Hippocampal formation (tissue), 2 donors: ENCODE results near the gene RBMS2.

Experiments used
- DNase-seq, 2 donors: peaks; one replicate each; lab custom pipeline; 2025; lab: John Stamatoyannopoulos, UW

RBMS2 gene

DNA sequence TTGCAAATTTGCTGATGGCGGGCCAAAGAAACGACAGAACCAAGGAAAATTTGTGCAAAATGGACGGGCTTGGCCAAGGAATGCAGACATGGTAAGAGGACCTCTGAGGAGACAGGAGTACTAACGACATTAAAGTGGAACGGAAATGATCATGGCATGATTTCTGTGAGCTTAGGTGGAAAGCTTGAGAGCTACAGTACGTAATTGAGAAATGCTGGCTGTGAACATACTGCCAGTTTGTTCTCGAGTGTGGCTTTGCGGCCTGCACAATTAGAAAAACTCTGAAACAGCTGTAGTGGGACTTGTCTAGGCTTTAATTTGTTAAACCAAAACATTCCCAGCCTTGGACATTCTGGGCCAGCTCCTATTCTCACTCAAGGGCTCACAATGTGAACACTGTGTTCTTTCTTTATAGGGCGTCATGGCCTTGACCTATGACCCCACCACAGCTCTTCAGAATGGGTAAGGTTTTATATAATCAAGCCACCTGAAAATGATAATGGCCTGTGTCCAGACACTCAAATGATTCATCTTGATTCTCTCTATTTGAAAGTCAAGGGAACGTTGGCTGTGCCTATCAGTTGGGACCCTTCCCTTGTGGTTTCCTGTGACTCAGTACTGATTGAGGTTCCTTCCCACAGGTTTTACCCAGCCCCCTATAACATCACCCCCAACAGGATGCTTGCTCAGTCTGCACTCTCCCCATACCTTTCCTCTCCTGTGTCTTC is 60.0 kb downstream of the RBMS2 start:
- DNase-seq: no peak

DNA sequence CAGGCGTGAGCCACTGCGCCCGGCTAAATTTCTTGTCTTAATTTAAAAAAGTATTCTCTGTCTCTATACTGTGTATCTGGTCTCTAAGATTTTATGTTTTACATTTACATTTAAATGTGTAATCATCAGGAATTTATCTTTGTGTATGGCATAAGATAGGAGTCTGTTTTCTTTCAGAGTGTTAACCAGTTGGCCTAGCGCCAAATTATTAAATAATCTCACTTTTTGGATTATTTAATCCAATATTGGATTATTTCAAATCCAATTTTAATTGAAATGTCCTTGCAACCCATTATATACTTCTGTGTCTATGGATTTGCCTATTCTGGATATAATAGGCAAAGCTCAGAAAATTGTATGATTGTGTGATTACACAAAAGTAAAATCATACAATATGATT is 63.5 kb downstream of the RBMS2 start:
- no peak for DNase-seq

DNA sequence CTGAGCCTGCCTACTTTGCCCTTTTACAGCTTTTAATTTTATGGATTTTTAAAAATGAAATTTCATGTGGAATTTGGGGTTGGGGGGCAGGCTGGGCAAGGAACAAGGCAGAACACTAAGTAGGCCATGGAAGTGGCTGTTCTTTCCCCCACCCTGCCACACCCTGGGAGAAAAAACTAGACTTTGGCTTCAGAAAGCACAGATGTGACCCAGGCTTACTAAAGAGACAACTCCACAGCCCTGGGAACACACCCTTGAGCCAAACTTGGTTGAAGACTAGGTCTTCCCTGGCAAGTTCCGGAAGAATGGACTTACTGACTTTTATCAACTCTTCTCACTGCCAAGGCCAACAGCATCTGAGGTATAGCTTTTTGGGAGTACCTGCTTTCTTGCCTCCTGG is 68.2 kb downstream of the RBMS2 start:
- DNase-seq: no peak

DNA sequence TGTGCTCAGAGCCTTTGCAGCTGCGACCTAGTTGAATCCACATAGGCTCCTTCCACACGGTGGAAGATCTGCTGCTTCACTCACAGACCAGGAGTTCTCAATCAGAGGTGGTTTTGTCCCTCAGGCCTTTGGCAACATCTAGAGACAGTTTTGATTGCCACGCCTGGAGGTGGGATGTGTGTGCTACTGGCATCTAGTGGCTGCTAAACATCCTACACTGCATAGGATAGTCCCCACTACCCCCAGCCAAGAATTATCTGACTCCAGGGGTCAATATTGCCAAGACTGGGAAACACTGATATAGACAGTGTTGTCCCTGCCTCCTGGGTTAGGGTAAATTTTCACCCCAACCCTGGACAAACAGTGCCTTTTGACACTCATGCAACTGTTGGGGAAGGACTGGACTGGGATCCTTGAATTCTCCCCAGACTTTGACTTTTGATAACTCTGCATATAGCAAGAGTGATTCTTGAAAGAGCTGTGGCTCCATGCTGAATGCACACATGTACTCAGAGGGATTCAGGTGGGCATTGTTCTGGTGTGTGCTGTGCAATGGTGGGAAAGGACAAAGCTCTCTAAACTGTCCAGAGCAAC is 68.7 kb downstream of the RBMS2 start:
- no peak for DNase-seq

DNA sequence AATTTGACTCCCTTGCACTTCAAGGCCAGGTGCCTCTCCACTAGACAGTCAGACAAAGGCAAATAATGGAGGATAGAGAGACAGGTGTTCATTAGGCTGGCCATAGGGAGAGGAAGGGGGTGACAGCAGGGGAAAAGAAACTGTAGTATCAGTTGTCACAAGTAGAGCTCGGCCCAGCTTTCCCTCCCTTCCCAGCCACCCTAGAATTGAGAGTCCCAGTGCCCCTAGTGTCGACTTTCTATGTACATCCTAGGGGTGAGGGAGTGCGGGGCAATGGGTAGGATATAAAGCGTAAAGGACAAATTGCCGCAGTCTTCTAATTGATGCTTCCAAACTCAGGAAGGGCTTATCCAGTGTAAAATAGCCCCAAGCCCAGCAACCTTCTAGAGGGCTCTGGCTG is 69.5 kb downstream of the RBMS2 start:
- DNase-seq: no peak

DNA sequence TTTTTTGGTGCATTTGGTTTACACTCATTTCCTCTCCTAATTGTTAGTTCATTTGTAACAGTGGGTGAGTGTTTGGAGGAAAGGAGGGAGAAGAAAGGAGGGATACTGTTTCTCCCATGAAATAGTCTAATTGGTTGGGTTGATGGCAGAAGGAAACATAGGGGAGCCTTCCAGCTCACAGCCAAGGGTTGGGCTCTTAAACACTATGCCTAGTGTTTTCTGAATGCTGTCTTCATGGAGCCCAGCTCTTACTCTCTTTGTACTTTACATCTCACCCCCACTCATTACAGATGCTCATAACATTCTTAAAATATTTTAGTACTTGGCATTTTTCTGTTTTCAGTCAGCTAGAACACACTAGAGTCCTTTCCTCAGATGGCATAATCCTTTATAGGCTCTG is 70.3 kb downstream of the RBMS2 start:
- no peak for DNase-seq

DNA sequence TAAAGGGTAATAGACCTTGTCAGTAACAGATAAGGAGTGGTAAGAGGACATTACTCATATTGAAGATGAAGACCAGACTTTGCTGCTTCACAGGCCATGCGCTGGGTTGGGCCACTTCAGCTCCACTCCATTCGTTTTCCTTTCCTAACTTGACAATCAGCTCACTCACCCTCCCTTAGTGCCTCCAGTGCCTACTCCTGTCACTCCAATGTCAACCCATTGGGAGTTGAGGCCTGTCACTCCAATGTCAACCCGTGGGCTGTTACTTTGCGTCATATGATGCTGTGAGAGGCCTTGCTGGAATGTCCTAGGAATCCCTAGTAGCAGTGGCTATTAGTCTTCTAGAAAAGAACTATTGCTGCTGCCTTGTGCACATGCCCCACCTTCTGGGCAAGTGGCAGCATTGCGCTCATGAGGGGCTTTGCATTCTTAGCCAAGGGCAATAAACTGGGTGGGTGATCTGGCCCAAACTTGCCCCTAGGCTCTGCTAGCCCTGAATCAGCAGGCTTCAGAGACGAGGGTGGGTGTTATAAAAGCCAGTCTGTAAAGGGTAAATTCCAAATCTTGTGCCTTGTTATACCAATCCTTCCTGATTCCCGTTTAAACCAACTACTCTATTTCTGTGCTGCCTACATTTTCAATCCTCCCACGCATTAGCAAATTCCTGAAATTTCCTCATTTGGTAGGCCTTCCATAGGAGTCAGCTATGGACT is 72.4 kb downstream of the RBMS2 start:
- peak in 1 of 2 donors; percentile 54 for DNase-seq

DNA sequence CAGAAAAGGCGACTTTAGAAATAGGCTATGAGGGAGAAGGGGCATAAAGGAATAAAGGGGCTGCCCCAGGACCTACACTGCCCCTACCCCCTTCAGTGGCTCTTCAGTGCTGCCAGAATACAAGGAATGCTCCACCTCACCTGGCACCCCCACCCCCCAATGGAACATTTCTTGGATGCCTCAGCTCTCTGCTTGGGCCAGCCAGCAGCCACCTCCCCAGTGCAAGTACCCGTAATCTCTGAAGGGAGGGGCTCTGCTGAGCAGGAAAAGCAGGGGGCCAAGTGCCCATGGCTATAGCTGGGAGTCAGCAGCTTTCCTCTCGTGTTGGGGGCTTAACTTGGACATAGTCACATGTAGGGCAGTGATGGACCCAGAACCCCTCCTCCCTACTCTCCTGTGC is 75.2 kb downstream of the RBMS2 start:
- no peak for DNase-seq

DNA sequence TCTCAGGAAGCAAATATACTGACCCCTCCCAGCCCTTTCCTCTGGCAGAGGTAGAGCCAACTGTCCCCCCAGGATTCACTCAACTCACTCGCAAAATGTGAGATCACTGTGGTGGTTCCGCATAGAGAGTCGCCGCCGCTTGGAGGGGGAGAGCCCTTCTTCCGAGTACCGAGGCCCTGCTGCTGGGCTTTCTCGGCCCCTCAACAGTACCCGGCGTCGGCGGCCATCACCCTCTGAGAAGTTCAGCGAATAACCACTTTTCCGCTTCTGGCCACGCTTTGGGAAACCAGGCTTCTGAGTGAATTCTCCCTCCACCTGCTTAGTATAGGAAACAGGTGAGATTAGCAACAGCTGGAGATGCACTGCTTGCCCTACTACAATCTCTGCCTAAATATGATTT is 77.4 kb downstream of the RBMS2 start:
- no peak for DNase-seq

DNA sequence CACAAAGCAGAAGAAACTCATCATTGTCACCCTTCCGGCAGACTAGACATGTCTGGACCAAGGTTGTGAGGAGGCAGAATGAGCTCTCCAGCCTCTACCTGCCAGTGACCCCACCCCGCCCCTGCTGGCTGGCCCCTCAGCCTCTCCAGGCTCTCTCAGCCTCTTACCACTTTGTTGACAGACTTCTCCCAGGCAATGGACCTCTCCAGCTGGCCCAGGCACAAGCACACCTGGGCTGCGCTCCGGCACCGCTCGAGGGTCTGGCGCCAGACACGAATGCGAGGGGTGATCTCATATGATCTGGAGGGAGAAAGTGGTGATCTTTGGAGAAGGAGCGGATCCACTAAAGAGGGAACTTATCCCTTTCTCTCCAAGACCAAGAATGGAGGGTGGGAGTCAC is 78.2 kb downstream of the RBMS2 start:
- no peak for DNase-seq

DNA sequence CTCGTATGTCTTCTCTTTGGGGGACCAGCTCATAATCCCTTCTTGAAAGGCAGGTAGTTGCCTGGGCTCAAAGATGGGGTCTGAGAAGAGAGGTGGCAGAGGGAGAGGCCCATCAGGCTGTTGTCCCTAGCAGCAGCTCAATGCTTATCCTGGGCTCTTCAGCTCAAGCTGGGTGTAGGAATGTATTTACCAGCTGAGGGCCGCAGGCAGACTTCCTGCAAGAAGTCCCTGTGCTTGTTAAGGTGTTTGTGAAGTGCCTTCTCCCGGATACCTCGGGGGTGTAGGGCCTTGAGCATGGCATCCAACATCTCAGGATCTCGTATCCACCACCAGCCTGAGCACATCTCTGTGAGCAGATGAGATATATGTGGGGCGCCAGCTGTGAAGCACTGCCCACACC is 79.1 kb downstream of the RBMS2 start:
- DNase-seq: no peak

DNA sequence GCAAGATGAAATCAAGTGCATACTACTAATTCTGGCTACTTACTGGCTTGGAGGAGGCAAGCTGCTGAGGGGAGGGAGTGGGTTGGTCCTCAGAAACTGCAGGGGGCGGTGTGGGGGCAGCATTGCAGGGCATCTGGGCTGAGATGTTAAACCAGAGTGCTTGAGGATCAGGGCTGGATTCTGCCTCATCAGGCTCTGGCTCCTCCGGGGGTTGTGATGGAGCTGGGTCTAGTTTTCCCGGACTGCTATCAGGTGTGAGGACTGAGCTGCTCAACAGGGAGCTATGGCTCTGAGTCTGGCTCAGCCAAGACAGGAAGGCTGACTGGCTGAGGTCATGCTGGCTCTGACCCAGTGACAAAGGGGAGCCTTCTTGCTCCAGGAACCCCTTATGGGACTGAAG is 79.9 kb downstream of the RBMS2 start:
- no peak for DNase-seq

DNA sequence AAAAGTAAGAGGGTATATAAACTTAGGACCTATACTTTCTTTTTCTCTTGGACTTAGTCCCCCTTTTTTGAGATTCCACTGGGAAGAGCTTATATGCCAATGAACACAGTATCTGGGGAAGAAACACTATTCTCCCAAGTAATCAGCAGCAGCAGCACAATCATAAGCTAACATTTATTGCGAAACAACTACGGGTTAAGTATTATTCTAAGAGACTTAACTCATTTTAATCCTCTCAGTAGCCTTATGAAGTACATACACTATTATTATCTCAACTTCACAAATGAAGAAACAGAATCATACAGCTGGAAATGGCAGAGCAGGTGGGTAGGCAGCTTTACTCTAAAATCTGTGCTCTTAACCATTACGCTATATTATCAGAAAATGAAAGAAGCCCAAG is 80.6 kb downstream of the RBMS2 start:
- no peak for DNase-seq

DNA sequence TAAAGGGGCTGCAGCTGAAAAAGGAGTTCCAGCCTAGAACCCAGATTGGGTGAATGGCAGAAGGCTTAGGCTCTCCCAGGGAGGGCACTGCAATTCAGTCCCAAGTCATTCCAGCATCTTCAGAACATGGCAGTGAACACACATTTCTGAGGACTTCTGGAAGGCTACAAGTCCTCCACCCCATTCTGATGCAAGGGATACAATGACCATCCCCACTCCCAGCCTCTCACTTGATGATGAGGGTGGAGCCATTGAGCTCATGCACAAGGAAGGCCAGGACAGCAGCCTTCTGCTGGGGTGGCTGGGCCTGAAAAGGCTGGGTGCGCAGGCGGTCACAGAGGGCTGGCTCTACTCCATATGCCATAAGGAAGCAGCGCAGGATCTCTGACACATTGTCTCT is 82.7 kb downstream of the RBMS2 start:
- DNase-seq: no peak

DNA sequence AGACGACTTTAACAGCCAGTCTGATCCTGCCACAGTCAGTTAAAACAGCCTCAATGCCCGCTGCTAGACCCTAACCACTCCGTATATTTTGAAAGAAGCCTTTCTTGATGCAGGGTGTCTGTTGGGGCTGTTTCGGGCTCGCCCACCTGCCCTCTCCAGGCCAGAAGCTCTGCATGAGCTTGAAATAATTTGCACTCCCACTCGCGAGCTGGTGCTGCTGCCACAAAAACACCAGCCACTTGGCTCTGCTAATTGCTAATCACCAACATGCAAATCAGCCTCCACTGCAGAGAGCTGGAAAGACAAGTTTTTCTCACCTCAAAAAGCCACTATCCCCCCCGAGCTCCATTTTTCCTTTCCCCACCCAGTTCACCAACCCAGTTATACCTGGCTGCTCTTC is 93.0 kb downstream of the RBMS2 start:
- no peak for DNase-seq

DNA sequence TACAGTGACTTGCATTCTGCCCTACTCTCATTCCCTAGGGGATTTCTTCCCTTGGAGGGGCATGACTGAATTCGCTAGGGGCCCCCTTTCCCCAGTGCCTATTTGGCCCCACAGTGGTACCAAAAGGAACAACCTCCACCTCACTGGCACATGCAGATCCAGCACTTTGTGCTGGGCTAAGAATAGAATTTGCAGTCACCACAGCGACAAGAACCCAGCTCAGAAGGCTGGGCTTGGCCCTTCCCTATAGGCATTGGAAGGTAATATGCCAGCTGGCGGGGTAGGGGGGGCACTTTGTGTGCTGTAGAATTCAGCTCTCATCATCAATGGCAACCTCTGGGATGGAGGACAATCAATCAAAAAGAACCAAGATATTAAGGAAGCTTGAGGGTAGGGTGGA is 94.6 kb downstream of the RBMS2 start:
- no peak for DNase-seq

DNA sequence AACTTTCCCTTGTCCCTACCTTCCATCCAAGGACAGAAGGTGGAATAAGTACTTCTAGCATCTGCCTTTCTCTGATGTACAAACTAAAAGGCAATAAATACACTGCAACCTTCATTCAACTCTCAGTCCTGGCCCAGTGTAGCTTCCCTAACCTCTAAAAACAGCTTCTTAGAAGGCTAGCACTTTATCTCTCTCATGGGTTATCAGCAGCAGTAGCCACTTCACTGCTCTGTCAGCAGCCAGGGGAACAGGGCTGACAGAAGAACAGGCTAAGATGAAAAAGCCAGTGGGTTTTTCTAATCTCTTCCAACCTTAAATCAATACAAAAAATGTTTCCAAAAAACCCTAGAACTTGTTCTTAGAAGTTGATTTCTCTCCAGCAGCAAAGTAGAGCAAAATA is 95.3 kb downstream of the RBMS2 start:
- DNase-seq: no peak

DNA sequence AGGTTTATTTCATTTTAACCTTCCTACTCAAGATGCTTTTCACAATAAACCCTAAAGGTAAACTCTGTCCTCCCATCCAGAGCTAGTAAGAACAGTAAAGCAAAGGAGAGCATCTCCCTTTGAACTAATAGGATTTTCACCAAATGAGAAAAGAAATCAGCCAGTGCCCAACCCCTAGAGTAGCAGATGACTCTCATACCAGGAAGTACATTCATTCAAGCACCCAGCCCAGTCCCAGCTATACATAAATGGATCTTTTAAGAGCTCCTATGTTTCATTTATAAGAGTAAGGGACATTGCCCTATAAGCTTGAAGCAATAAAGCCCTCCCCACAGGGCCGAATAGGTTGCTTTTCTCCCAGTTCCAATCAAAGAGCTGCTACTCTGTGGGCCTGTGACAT is 100.9 kb downstream of the RBMS2 start:
- no peak for DNase-seq

DNA sequence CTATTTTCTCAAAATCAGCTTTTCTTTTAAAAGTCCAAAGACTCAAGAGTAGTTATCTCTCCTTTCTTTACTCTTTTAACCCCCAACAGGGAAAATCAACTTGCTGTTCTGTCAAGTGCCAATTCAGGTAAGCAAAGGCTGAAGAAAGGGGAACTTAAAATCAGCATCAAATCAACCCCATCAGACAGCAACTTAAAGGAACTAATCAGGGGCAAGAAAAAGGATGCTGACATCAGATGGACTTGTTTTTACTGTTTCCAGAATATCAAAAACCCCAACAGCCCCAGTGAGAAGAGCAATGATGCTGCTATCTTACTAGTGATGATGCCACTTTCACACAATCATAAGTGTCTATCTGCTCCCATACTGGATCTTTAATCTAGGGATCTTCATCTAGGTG is 105.1 kb downstream of the RBMS2 start:
- DNase-seq: no peak

DNA sequence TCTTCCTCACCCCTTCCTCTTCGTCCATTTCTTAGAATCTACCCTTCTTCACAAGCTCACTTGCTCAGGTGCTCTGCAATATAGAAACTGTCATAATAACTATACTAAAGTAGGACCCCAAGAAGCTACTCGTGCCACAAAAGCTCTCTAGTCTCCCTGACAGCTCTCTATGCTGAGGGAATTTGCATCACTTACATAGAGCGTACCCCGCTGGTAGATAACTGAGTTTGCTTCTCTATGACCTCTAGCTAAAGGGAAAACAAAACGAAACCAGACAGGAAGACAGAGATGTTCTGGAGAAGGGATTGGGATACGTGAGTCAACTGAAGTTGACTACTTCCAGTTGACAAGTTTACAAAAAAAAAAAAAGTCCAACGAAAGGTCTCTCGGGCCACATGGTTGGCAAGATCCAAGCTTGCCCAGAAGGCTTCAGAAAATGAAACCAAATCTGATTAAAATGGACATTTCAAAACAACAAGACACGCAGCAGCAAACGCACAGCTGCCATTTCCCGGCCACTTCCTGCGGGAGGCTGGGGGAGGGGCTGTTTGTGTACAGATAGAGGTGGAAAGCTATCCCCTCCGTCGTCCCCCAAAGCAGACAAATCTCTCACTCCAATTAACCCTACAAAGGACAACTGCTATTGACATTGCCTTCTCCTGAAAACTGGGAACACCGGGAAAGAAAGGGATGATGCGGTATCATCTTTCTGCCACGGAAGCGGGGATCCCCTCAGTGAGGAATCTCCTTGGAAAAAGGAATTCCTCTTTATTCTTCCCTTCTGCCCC is 107.2 kb downstream of the RBMS2 start:
- peak; percentile 61 to 67 for DNase-seq

DNA sequence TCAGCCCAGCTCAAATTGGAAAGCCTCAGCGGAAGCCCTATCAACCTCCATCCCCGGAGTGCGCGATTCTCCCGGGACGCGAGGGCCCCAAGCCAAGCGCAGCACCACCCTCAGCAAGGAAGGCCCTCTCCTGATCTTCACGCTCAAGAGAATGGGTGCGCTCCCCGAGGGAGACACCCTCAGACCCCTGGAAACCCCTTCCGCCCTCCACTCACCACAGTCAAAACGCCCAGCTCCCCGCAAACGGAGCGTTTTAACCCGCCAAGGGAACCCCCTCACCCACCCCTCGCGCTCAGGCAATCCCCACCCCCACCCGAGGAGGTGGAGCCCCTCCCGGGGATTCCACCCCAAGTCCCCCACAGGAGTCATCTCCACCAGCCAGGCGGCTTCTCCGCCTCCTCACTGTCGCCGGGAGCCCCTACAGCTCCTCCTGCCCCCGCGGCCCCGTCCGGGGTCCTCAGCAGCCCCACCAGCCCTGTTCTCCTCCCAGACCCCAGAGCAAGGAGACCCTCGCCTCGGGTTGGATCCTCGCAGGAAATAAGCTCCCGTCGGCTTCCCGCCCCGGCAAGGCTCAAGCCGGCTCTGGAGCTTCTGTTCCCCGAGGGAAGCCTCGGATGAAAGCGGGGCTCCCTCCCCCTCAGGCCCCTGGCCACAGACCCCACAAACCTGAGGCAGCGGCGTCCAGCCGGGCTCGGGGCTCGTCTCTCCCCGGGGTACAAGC is 108.0 kb downstream of the RBMS2 start:
- peak in 1 of 2 donors; percentile 61 for DNase-seq

DNA sequence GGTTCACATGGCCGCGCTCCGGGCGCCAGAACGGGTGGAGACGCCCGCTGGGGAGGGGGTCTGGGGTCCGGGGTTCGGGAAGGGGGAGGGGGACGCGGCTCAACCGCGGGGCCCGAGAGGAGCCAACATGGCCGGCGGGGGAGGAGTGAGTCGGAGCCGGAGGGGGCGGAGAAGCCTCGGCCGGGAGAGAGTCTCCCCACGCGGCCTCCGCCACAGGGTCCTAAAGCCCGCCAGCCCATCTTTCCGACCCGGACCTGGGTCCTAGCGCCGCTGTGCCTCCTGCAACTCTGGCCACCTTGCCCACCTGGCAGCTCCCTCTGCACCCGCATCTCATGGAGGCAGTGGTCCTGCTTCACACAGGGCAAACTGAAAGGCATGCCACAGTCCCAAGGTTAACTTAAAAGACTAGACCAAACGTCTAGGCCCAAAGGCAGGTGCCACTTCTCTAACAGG is 108.6 kb downstream of the RBMS2 start, which contains the start of gene BAZ2A:
Gene BAZ2A (minus strand): TSS at position 147 of the 453 bp plus-strand sequence. CDS start 12,796 bp downstream, outside the sequence.
- peak; percentile 86 to 89 for DNase-seq
